Astrocyte (in vitro differentiated cells and primary cell): ENCODE results near the gene TTLL9. TPM values are rescaled to one million over a fixed set of nuclear protein-coding genes. Genes with fewer than 3 reads are reported as not detected.

Experiments
- DNase-seq: peaks from one replicate; pipeline ENCODE4 v3.0.0-alpha.2; 2010; ENCODE audit warnings: low read depth
- FAIRE-seq: peaks from 2 replicates; lab custom pipeline; 2011; peaks lifted over from hg19 to GRCh38; lab: Jason Lieb, UNC
- H2AFZ ChIP-seq: 2 replicates; pipeline ENCODE4 v1.6.0; 2012; ENCODE audit warnings: low read depth, low read length, inconsistent platforms
- H3K27ac ChIP-seq: 2 replicates; pipeline ENCODE4 v1.5.1; 2011; ENCODE audit warnings: low read depth, low read length, inconsistent platforms
- H3K27me3 ChIP-seq: 2 replicates; pipeline ENCODE4 v1.6.0; 2011; ENCODE audit warnings: low read length, inconsistent platforms; ENCODE audit not compliant: insufficient read depth
- H3K36me3 ChIP-seq: 2 replicates; pipeline ENCODE4 v1.5.1; 2011; ENCODE audit warnings: low read length, inconsistent platforms; ENCODE audit not compliant: insufficient read depth
- H3K4me1 ChIP-seq: 2 replicates; pipeline ENCODE4 v1.5.1; 2011; ENCODE audit warnings: low read length, inconsistent platforms; ENCODE audit not compliant: insufficient read depth
- H3K4me2 ChIP-seq: 2 replicates; pipeline ENCODE4 v1.6.0; 2012; ENCODE audit warnings: low read length, inconsistent platforms
- H3K4me3 ChIP-seq: 2 replicates; pipeline ENCODE4 v1.5.1; 2011; ENCODE audit warnings: low read depth, mild to moderate bottlenecking, low read length, inconsistent platforms; ENCODE audit not compliant: insufficient read depth
- H3K79me2 ChIP-seq: 2 replicates; pipeline ENCODE4 v1.6.0; 2012; ENCODE audit warnings: mild to moderate bottlenecking, low read length, inconsistent platforms; ENCODE audit not compliant: insufficient read depth
- H3K9ac ChIP-seq: 2 replicates; pipeline ENCODE4 v1.6.0; 2012; ENCODE audit warnings: mild to moderate bottlenecking, low read length, inconsistent platforms
- H3K9me3 ChIP-seq: 2 replicates; pipeline ENCODE4 v1.5.1; 2012; ENCODE audit warnings: low read depth, mild to moderate bottlenecking, low read length, inconsistent platforms; ENCODE audit not compliant: insufficient read depth
- H4K20me1 ChIP-seq: 2 replicates; pipeline ENCODE4 v1.6.0; 2012; ENCODE audit warnings: low read length, inconsistent platforms; ENCODE audit not compliant: insufficient read depth
- H3K27ac Mint-ChIP-seq: one replicate; pipeline ENCODE4 v1.8.0; 2021; ENCODE audit warnings: mild to moderate bottlenecking, mixed read lengths; ENCODE audit not compliant: unreplicated experiment
- H3K27me3 Mint-ChIP-seq: one replicate; pipeline ENCODE4 v1.8.0; 2021; ENCODE audit warnings: low read depth, mixed read lengths; ENCODE audit not compliant: unreplicated experiment
- H3K36me3 Mint-ChIP-seq: one replicate; pipeline ENCODE4 v1.8.0; 2021; ENCODE audit warnings: low read depth, mixed read lengths; ENCODE audit not compliant: unreplicated experiment
- H3K4me1 Mint-ChIP-seq: one replicate; pipeline ENCODE4 v1.8.0; 2021; ENCODE audit warnings: low read depth, mixed read lengths; ENCODE audit not compliant: unreplicated experiment
- H3K4me3 Mint-ChIP-seq: one replicate; pipeline ENCODE4 v1.8.0; 2021; ENCODE audit warnings: mild to moderate bottlenecking, moderate library complexity, mixed read lengths; ENCODE audit not compliant: unreplicated experiment
- H3K9me3 Mint-ChIP-seq: one replicate; pipeline ENCODE4 v1.8.0; 2021; ENCODE audit warnings: mild to moderate bottlenecking, mixed read lengths; ENCODE audit not compliant: unreplicated experiment
- CTCF ChIP-seq: IDR thresholded peaks from 2 replicates; pipeline ENCODE4 v1.5.1; 2011; ENCODE audit warnings: low read depth, mild to moderate bottlenecking, inconsistent platforms, low read length, moderate library complexity; ENCODE audit not compliant: insufficient read depth
- EZH2 ChIP-seq: IDR thresholded peaks from 2 replicates; pipeline ENCODE4 v1.6.1; 2012; ENCODE audit warnings: mild to moderate bottlenecking, low read length, inconsistent platforms; ENCODE audit not compliant: insufficient read depth
- total RNA-seq: library from RNA; stranded (reverse); gene quantifications from 2 replicates; pipeline ENCODE4 v1.2.1, GENCODE V29; 2021

The TTLL9 gene
- total RNA-seq, 1 donor from 2014 or later: 0.41 TPM

DNA sequence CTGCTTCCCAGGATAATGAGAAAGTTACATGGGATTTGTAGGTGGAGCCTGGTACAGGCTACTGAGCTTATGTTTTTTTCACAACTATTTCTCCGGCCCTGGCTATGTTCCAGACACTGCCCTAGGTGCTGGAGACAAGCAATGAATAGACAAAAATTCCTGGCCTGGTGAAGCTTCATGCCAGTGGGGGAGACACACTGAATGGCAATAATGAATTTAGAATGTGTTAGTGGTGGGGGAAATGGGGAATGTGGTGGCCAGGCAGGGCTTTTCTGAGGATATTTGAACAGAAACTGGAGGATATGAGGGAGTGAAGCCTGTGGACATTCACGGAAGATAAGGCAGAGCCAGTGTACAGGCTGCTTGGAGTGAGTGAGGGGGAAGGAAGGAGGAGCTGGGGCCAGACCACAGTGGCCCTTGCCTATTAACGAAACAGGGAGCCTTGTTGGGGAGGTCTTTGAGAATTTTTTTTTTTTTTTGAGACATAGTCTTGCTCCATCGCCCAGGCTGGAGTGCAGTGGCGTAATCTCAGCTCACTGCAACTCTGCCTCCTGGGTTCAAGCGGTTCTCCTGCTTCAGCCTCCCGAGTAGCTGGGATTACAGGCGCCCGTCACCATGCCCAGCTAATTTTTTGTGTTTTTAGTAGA lies 31.7 kb upstream of the TTLL9 start:
- Mint-ChIP-seq H3K9me3 (no peaks in the 10 kb centered on the region), H3K4me1 (peaks cover 50% of the 10 kb centered on the region), H3K36me3 (no peaks in the 10 kb centered on the region), H3K27me3 (no peaks in the 10 kb centered on the region), H3K27ac (no peak overlapping the region), H3K4me3 (no peak overlapping the region)
- Histone ChIP-seq H2AFZ (no peak overlapping the region), H3K27me3 (no peaks in the 10 kb centered on the region), H3K4me2 (peak overlapping the region; percentile 69), H4K20me1 (no peaks in the 10 kb centered on the region), H3K36me3 (no peaks in the 10 kb centered on the region), H3K9ac (no peak overlapping the region), H3K79me2 (peaks cover 5% of the 10 kb centered on the region), H3K27ac (no peak overlapping the region), H3K9me3 (no peaks in the 10 kb centered on the region), H3K4me3 (no peak overlapping the region), H3K4me1 (peaks cover 74% of the 10 kb centered on the region)
- FAIRE-seq (no peak), DNase-seq (no peak)
- TF ChIP-seq CTCF: no peak
- TF ChIP-seq EZH2: no peak

DNA sequence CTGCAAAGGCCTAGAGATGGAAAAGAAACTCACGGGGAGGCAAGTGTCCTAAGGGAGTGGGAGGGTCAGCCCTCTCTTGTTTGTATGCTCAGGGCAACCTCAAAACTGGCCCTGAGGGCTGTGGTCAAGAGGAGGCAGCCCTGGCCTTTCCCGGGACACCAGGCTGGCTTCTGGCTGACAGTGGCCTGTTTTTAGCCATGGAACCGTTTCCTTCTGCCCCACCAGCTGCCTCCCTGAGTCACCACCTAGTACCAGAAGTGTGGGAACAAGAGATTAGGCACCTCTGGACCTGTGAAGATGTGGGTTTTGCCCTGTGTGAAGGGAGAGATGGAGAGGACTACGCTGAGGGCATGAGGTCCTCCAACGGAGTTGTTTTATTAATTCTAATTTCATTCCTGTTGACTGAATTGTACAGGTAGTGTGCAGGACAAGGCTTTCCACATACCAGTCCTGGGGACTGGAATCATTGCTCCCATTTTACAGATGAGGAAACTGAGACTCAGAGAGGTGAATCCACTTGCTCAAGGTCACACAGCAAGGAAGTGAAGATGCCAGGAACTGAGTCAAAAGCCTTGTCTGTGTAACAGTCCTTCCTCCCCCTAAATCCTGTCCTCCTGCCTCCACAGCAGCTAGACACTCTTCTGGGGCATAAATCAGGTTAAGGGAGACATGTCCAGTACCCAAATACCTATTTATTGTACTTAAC lies 30.5 kb upstream of the TTLL9 start:
- FAIRE-seq (no peak), DNase-seq (no peak)
- Histone ChIP-seq H3K4me1 (peaks cover 80% of the 10 kb centered on the region), H3K36me3 (no peaks in the 10 kb centered on the region), H3K4me3 (no peak overlapping the region), H4K20me1 (no peaks in the 10 kb centered on the region), H3K9me3 (no peaks in the 10 kb centered on the region), H3K79me2 (peaks cover 10% of the 10 kb centered on the region), H3K9ac (no peak overlapping the region), H3K27ac (no peak overlapping the region), H2AFZ (no peak overlapping the region), H3K27me3 (no peaks in the 10 kb centered on the region), H3K4me2 (no peak overlapping the region)
- no peaks in the 10 kb centered on the region for H3K27me3 Mint-ChIP-seq
- H3K4me1 Mint-ChIP-seq: peaks cover 53% of the 10 kb centered on the region
- H3K36me3 Mint-ChIP-seq: no peaks in the 10 kb centered on the region
- H3K9me3 Mint-ChIP-seq: peaks cover 3% of the 10 kb centered on the region
- H3K4me3 Mint-ChIP-seq: no peak overlapping the region
- no peak overlapping the region for H3K27ac Mint-ChIP-seq
- TF ChIP-seq CTCF (no peak), EZH2 (no peak)
